Mucosa of descending colon (tissue), 3 donors: ENCODE data around the gene IQGAP2. TPM values are rescaled to one million over a fixed set of nuclear protein-coding genes. Genes with fewer than 3 reads are reported as not detected.

Experiments
- ATAC-seq: fragments of 200-7000 bp; cut with Tn5 transposase; one replicate; pipeline ENCODE4 v1.9.1; 2020; ENCODE audit warnings: mild to moderate bottlenecking, moderate library complexity
- DNase-seq, 3 donors: peaks; one replicate each; pipeline ENCODE4 v3.0.0-alpha.2; 2020
- H3K36me3 ChIP-seq: fragments of 200-600 bp; one replicate; pipeline ENCODE4 v1.8.0; 2021; ENCODE audit warnings: low read depth, mild to moderate bottlenecking
- H3K4me1 ChIP-seq: fragments of 200-600 bp; one replicate; pipeline ENCODE4 v1.8.0; 2021; ENCODE audit warnings: low read depth, mild to moderate bottlenecking
- H3K4me3 ChIP-seq: fragments of 200-600 bp; one replicate; pipeline ENCODE4 v1.8.0; 2021; ENCODE audit warnings: mild to moderate bottlenecking
- H3K9me3 ChIP-seq: fragments of 200-600 bp; one replicate; pipeline ENCODE4 v1.8.0; 2021; ENCODE audit warnings: mild to moderate bottlenecking
- intact Hi-C, 2 donors: fragments of 100-400 bp; cut with DNase I in 1 of 2; cut with micrococcal nuclease in 1 of 2; formaldehyde crosslinking; loops; one replicate each; pipeline versions ENCODE4 v1.11.0 to v1.11.1; 2022; cut with DNase I, micrococcal nuclease
- total RNA-seq, 3 donors: library from RNA; stranded (reverse); fragmentation: NEBNext Ultra II Directional in 2 of 3; extraction: Animal tissue kit (Norgen Biotek cat#: 25700) in 2 of 3; gene quantifications; one replicate each; pipeline versions ENCODE4 v1.2.1 to v1.2.4, GENCODE V29; 2021 to 2023
- TF ChIP-seq, protein P1 (sequence below): fragments of 200-600 bp; IDR thresholded peaks from one replicate; pipeline ENCODE4 v1.8.0; 2022; ENCODE audit warnings: antibody characterized with exemption, mild to moderate bottlenecking
- donor health status: DM: no; HTN: no; CAD: no; lungs with moderate emphysema.
- donor health status: DM: no; HTN: no; CAD: no.
- donor health status: DM: no; HTN: yes; CAD: no.

Gene IQGAP2
- total RNA-seq, 3 donors from 2014 or later, result 59.7 to 159 (median 84.8) TPM

GRCh38 chr5:76693141-76693540 lies 290.1 kb downstream of the IQGAP2 start:
- Histone ChIP-seq H3K4me1 (peaks cover 19% of the 10 kb centered on the region), H3K9me3 (no peaks in the 10 kb centered on the region), H3K4me3 (no peak overlapping the region), H3K36me3 (no peaks in the 10 kb centered on the region)
- TF ChIP-seq, protein P1, sequence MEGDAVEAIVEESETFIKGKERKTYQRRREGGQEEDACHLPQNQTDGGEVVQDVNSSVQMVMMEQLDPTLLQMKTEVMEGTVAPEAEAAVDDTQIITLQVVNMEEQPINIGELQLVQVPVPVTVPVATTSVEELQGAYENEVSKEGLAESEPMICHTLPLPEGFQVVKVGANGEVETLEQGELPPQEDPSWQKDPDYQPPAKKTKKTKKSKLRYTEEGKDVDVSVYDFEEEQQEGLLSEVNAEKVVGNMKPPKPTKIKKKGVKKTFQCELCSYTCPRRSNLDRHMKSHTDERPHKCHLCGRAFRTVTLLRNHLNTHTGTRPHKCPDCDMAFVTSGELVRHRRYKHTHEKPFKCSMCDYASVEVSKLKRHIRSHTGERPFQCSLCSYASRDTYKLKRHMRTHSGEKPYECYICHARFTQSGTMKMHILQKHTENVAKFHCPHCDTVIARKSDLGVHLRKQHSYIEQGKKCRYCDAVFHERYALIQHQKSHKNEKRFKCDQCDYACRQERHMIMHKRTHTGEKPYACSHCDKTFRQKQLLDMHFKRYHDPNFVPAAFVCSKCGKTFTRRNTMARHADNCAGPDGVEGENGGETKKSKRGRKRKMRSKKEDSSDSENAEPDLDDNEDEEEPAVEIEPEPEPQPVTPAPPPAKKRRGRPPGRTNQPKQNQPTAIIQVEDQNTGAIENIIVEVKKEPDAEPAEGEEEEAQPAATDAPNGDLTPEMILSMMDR, result no peak
- intact Hi-C loops, result no loop called here
- DNase-seq (no peak), ATAC-seq (no peak)

DNA sequence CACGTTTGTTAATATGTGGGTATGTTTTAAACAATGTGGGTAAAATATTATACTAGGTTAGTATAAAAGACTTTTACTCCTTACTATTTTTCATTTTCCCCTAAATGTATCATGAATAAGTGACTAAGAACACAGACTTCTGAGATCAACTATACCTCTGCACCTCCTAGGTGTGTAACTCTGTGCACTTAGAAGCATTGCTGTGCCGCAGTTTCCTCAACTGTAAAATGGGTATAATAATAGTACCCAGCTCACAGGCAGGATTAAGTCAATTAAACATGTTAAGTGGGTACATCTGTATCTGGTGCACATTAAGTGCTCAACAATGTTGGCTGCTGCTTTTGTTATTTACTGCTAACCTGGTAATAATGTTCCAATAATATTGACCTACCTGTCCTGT lies 291.2 kb downstream of the IQGAP2 start:
- ATAC-seq (no peak), DNase-seq (no peak)
- Histone ChIP-seq H3K4me3 (no peak overlapping the region), H3K4me1 (peaks cover 19% of the 10 kb centered on the region), H3K36me3 (no peaks in the 10 kb centered on the region), H3K9me3 (no peaks in the 10 kb centered on the region)
- TF ChIP-seq, protein P1, result no peak
- intact Hi-C loops, result no loop called here

- H3K36me3 ChIP-seq, result no peaks in the 10 kb centered on the region
- H3K4me3 ChIP-seq, result no peak overlapping the region
- intact Hi-C loops, result no loop called here
- TF ChIP-seq, protein P1, result no peak
- ATAC-seq (no peak), DNase-seq (no peak)
- H3K9me3 ChIP-seq, result no peaks in the 10 kb centered on the region
- H3K4me1 ChIP-seq, result peaks cover 19% of the 10 kb centered on the region
Measured at GRCh38 chr5:76695346-76695745, 292.3 kb downstream of the IQGAP2 start.

DNA sequence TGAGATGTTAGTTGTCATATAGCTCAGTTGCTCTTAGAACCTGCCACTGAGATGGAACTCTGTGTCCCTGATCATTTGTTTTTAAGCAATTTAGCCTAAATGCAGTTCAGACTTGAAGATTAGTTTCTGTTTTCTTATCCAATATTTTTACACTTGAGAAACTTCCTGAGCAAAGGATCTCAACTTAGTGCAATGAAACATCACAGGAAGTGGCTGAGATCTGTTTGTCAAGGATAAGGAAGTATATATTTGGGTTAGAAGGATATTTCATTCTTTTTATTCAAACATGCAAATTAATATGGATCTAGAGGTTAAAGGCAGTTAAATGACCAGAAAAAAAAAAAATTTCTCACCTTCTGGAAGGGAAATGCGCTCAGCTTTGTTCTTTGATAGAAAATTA lies 293.2 kb downstream of the IQGAP2 start:
- ATAC-seq, result no peak
- DNase-seq, result no peak
- TF ChIP-seq, protein P1, result no peak
- H3K9me3 ChIP-seq, result no peaks in the 10 kb centered on the region
- no peak overlapping the region for H3K4me3 ChIP-seq
- H3K4me1 ChIP-seq, result peaks cover 10% of the 10 kb centered on the region
- no peaks in the 10 kb centered on the region for H3K36me3 ChIP-seq
- intact Hi-C loops, result no loop called here

DNA sequence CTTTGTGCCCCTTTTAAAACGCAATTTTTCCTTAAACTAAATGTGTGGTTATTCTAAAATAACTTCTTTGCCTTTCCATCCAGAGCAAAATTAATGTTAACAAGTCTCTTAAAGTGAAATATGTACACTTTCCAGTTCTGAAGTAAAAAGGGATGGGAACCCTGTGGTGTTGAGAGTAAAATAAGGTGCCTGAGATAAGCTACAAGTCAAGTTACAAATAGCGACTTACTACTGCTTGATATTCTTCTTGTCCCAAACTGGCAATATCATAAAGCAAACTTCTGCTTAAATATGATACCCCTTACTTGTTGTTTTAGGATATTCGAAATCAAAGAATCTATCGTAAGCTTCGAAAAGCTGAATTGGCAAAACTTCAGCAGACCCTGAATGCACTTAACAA lies 294.6 kb downstream of the IQGAP2 start:
- TF ChIP-seq, protein P1, result no peak
- Histone ChIP-seq H3K4me1 (no peaks in the 10 kb centered on the region), H3K9me3 (no peaks in the 10 kb centered on the region), H3K4me3 (no peak overlapping the region), H3K36me3 (no peaks in the 10 kb centered on the region)
- intact Hi-C loops, result no loop called here
- no peak for ATAC-seq
- DNase-seq, result no peak

DNA sequence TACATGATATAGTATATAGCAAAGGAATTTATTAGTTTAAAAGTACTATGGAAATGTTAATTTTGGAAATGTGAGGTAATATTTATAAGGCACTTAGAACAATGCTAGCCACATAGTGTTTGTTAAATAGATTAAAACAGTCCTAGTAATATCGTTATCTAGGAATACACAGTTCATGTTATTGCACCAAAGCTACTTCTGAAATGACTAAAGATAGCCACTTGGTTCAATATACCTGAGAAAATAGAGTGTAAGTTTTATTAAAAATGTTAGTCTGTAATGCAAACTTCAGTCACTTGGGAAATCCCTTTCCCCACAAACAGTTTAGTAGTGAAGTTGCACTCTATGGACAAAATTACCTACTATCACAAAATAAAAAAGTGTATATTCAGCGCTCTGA lies 297.5 kb downstream of the IQGAP2 start:
- intact Hi-C loops, result no loop called here
- no peak for ATAC-seq
- H3K4me3 ChIP-seq, result no peak overlapping the region
- TF ChIP-seq, protein P1, result no peak
- no peaks in the 10 kb centered on the region for H3K9me3 ChIP-seq
- no peak for DNase-seq
- H3K4me1 ChIP-seq, result no peaks in the 10 kb centered on the region
- no peaks in the 10 kb centered on the region for H3K36me3 ChIP-seq
